VCaP (cell line): ENCODE measurements around the gene C1orf146.

Experiments
- H3K27ac ChIP-seq: fragments of 450-650 bp; 2 replicates; pipeline ENCODE4 v1.5.1; 2017
- CTCF ChIP-seq: fragments of 450-650 bp; conservative IDR thresholded peaks from 2 replicates; pipeline ENCODE4 v1.5.1; 2017; ENCODE audit warnings: mild to moderate bottlenecking, moderate library complexity

C1orf146 gene

GRCh38 chr1:92217721-92218120 is at the start of gene C1orf146:
C1orf146 (plus strand) TSS chr1:92217915; CDS start chr1:92231421, 13,506 bp downstream.
- TF ChIP-seq CTCF = no peak
- H3K27ac ChIP-seq = no peak within 1 kb of the TSS

GRCh38 chr1:92168657-92169056 is 49.1 kb upstream of the C1orf146 start:
- no peak overlapping the region for H3K27ac ChIP-seq
- TF ChIP-seq CTCF = no peak

DNA sequence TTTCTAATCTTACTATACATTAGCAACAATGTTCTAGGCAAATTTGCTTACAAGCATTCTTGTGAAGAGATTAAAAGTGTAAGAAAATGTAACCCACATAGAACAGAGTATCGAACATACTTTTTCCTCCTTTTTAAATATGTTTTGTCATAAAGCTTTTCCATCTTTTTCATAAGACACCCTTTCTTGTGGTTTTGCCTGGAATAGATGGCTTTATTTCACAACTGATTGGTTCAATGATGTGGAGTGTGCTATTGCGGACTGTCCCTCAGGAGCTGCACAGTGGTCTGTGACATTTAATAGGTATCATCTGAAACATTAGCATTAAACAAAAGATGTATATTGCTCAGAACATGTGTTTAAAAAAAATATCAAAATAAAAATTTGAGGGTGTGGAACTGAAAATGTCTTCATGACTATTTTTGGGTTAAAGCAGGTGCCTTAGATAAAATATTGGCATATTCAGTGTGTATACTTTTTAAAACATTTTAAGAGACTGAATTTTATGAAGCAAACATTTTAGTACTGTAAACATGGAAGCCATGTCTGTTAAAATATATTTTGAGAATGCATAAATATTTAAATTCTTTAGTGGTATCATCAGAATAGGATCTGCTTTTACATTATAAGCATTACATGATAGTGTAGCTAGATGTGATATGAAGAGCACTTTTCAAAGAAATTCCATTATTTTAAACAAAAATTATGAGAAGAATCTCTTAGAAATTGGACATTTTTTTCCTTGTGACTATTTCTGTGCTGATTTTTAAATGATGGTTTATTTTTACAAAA is 48.3 kb upstream of the C1orf146 start:
- TF ChIP-seq CTCF = no peak
- no peak overlapping the region for H3K27ac ChIP-seq

DNA sequence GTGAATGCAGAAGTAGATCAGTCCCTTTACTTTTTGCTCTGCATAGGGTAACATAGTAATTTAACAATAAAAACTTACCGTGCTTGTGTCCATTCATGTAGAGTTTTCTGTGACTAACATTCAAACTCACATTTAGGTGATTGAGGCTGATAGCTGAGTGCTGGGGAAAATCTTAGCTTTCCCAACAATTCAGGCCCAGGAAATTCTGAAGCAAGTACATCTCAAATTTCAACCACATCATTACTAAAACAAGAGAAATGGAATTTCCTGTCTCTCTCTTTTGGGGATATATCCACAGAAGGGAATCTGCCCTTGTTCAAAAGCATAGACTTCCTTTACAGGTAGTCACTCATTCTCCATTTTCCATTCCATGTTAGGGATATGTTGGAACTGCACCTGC is 33.1 kb upstream of the C1orf146 start:
- H3K27ac ChIP-seq = no peak overlapping the region
- no peak for TF ChIP-seq CTCF

- H3K27ac ChIP-seq = no peak overlapping the region
- no peak for TF ChIP-seq CTCF
Measured at GRCh38 chr1:92186081-92186480, 31.6 kb upstream of the C1orf146 start.

DNA sequence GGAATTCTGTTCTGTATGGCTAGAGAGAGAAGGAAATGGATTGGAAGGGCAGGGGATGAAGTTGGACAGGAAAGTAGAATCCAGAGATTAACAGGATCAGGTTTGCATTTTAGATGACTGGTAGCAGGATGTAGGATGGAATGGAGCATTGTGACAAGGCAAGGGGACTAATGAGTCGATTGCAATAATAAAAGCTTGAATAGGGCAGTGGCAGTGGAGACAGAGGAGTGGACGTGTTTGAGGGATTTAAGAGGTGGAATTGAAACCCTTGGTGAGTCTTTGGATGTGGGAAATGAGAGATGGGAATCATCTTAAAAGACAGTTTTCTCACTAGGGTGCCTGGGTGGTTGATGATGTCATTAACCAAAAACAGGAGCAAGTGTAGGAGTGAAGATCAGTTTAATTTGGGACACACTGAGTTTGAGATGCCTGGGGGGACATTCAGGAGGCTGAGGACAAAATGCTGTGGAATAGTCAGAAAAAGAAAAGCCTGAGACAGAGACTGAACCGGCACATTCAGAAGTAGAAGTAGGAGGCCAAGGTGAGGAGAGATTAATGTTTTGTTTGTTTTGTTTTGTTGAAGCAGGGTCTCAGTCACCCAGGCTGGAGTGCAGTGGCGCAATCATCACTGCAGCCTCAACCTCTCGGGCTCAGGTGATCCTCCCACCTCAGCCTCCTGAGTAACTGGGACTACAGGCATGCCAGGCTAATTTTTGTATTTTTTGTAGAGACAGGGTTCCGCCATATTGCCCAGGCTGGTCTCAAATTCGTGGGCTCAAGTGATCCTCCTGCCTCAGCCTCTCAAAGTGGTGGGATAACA is 29.1 kb upstream of the C1orf146 start:
- no peak overlapping the region for H3K27ac ChIP-seq
- no peak for TF ChIP-seq CTCF

DNA sequence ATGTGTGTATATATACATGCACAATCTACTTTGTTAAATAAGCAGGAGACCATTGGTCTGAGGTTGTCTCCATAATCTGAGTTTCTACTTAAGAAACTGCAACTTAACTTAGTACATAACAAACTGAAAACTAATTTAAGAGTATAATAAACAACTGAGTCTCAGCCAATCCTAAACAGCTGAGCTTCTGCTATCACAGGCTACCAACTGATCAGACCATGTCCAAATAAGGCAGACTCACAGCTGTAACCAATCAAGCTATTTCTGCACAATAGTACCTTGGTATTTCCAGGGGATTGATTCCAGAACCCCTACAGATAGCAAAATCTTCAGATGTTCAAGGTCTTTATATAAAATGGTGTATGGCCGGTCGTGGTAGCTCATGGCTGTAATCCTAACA is 26.0 kb upstream of the C1orf146 start:
- no peak for TF ChIP-seq CTCF
- H3K27ac ChIP-seq = no peak overlapping the region
